AG04449 (cell line): ENCODE data around the gene CNIH2.

Source experiments
- CTCF ChIA-PET: fragments of 350-600 bp; formaldehyde crosslinking; extraction: SDS; loops from one replicate; lab custom pipeline; 2021; ENCODE audit warnings: antibody characterized with exemption; lab: Yijun Ruan, JAX
- POLR2A ChIA-PET: fragments of 400-600, 350-600 bp; formaldehyde crosslinking; extraction: SDS; loops from one replicate; lab custom pipeline; 2020; ENCODE audit warnings: antibody characterized with exemption, inconsistent platforms; lab: Yijun Ruan, JAX
- DNase-seq: peaks from one replicate; pipeline ENCODE4 v3.0.0-alpha.2; 2010; ENCODE audit warnings: low read depth, low spot score
- H3K4me3 ChIP-seq: 2 replicates; pipeline ENCODE4 v1.5.1; 2011; ENCODE audit warnings: low read depth, mild to moderate bottlenecking, control low read depth, low read length
- TF ChIP-seq, protein P1 (sequence below): IDR thresholded peaks from one replicate; pipeline ENCODE4 v1.5.1; 2011; ENCODE audit warnings: mild to moderate bottlenecking, moderate library complexity, low read length, control low read depth, inconsistent platforms; ENCODE audit not compliant: insufficient read depth; ENCODE audit errors: missing control alignments

CNIH2 gene

DNA sequence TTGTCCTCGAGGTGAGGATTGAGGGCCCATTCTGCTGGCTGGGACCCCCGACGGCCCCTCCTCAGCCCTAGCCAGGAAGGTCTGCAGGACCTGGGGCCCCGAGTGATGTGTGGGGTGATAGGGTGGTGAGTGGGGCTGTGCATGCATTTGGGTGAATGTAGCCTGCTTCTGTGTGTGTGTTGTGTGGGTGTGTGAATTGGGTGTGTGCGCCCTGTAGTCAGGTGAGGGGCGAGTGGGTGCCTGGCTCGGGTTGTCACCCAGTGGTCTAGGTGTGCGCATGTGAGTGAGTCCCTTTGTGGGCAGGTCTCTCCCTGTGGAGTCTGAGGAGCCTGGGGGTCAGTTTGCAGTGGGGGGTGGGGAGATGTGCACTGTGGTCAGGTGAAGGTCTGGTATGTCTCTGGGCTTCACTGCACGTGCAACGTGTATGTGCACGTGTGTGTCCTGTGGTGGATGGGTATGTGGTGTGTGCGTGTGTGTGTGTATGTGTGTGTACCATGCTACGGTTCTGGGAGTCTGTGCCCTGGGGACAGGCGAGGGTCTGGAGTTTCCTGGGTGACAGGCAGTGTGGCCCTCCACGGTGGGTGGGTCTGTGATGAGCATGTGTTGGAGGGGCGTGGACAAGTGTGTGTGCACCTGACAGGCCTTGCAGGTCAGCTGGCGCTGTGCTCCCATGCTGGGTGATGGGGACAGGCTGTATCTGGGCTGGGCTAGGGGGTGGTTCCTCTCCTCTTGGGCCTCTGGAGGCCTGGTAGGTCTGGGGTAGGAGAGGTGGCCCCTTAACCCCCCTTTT, 14.8 kb downstream of the CNIH2 start:
- TF ChIP-seq, protein P1, sequence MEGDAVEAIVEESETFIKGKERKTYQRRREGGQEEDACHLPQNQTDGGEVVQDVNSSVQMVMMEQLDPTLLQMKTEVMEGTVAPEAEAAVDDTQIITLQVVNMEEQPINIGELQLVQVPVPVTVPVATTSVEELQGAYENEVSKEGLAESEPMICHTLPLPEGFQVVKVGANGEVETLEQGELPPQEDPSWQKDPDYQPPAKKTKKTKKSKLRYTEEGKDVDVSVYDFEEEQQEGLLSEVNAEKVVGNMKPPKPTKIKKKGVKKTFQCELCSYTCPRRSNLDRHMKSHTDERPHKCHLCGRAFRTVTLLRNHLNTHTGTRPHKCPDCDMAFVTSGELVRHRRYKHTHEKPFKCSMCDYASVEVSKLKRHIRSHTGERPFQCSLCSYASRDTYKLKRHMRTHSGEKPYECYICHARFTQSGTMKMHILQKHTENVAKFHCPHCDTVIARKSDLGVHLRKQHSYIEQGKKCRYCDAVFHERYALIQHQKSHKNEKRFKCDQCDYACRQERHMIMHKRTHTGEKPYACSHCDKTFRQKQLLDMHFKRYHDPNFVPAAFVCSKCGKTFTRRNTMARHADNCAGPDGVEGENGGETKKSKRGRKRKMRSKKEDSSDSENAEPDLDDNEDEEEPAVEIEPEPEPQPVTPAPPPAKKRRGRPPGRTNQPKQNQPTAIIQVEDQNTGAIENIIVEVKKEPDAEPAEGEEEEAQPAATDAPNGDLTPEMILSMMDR: no peak
- ChIA-PET CTCF (no interaction called here), POLR2A (no interaction called here)
- no peak for DNase-seq
- H3K4me3 ChIP-seq: no peak overlapping the region

DNA sequence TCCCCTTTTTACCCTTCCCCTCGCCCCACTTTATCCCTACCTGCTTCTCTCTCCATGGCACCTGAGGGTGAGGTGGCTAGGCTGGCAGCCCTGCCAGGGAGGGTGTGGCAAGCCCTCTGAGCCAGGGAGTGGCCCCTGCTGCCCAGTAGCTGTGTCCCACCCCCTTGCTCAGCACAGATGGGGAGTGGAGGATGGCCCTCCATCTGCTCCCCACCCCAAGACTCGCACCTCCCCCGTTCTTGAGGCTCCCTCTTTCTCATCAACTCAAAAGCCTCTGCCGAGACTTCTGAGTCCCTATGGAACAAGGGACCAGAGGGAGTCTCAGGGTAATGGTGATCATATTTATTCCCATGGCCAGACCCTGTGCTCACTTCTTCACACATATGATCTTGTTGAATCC, 15.4 kb downstream of the CNIH2 start:
- POLR2A ChIA-PET: no interaction called here

DNA sequence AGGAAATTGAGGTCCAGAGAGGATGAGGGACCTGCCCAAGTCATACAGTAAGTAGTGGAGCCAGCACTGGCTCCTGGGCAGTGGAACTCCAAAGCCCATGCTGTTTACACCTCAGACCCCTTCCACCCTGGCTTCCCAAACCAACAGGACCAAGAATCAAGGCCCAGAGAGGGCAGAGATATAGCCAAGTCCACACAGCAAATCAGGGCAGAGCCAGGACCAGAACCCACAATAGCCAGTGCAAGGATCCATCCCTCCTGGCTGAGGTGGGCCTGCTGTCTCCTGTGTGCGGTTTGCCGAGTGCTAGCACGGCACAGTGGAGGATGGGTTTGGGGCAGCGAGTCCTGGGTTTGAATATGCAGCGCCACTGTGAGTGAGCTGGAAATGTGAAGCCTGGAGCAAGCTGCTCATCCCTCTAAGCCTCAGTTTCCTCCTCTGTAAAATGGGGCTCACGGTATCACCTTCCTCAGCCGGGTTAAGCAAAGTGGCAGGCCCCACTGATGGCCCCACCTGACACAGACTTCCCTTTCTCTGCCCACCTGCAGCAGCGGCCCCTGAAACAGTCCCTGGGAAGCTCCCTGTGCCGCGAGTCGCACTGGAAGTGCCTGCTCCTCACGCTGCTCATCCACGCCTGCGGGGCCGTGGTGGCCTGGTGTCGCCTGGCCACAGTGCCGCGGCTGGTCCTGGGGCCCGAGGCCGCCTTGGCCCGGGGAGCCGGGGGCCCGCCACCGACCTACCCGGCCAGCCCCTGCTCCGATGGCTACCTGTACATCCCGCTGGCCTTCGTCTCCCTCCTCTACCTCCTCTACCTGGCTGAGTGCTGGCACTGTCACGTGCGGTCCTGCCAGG, 16.0 kb downstream of the CNIH2 start:
- TF ChIP-seq, protein P1: no peak
- DNase-seq: no peak
- no peak overlapping the region for H3K4me3 ChIP-seq
- ChIA-PET CTCF (interaction anchor here (1.3 to 1.6 kb wide), 2 partner anchors 12 to 17 kb away, joined by 3 to 4 read pairs; no protein-coding TSS in a partner anchor), POLR2A (no interaction called here)

More for the DNA sequence above, 15.4 kb downstream of the CNIH2 start:
- no peak for DNase-seq
- CTCF ChIA-PET: interaction anchor here (1.3 kb wide), 1 partner anchor 11 kb away, joined by 4 read pairs; no protein-coding TSS in a partner anchor
- no peak overlapping the region for H3K4me3 ChIP-seq
- TF ChIP-seq, protein P1: no peak

DNA sequence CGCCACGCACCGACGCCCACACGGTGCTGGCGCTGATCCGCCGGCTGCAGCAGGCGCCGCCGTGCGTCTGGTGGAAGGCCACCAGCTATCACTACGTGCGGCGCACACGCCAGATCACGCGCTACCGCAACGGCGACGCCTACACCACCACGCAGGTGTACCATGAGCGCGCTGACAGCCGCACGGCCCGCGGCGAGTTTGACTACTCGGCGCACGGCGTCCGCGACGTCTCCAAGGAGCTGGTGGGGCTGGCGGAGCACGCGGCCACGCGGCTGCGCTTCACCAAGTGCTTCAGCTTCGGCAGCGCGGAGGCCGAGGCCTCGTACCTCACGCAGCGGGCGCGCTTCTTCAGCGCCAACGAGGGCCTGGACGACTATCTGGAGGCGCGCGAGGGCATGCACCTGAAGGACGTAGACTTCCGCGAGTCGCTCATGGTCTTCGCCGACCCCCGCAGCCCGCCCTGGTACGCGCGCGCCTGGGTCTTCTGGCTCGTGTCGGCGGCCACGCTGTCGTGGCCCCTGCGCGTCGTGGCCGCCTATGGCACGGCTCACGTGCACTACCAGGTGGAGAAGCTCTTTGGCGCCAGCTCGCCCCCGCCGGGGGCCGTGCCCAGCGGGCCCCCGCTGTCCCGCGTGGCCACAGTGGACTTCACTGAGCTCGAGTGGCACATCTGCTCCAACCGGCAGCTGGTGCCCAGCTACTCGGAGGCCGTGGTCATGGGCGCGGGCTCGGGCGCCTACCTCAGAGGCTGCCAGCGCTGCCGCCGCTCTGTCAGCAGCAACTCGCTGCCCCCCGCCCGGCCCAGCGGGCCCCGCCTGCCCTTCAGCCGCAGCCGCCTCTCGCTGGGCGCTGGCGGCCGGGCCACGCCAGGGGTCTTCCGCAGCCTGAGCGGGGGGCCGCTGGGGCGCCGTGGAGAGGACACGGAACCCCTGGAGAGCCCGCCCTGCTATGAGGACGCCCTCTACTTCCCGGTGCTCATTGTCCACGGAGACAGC, 16.9 kb downstream of the CNIH2 start:
- ChIA-PET POLR2A (no interaction called here), CTCF (interaction anchor here (1.0 to 1.8 kb wide), 5 partner anchors 12 to 94 kb away, joined by 3 to 6 read pairs (median 4); no protein-coding TSS in a partner anchor)
- H3K4me3 ChIP-seq: no peak overlapping the region
- no peak for DNase-seq
- TF ChIP-seq, protein P1: no peak

DNA sequence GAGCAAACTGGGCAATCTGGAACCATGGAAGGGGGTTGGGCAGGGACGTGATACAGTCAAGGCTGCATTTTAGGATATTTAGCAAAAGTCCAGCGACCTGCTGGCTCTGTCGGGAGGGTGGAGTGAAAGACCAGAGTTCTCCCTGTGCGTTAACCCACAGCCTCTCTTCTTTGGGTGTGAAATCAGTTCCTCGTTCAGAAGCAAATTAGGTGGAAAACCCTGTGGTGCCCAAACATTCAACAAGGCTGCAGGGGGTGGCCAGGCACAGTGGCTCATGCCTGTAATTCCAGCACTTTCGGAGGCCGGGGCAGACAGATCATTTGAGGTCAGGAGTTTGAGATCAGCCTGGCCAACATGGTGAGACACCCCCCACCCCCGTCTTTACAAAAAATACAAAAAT, 19.6 kb downstream of the CNIH2 start:
- TF ChIP-seq, protein P1: no peak
- no peak overlapping the region for H3K4me3 ChIP-seq
- DNase-seq: no peak
- CTCF ChIA-PET: interaction anchor here (0.9 to 4.8 kb wide), 5 partner anchors 8 to 89 kb away, joined by 3 to 53 read pairs (median 4); partner anchors contain the start of gene YIF1A
- POLR2A ChIA-PET: interaction anchor here (1.3 kb wide), 1 partner anchor 9 kb away, joined by 4 read pairs; the partner anchor contains the start of gene YIF1A
